NCI-H1048 (cell line): ENCODE results near the gene NDUFA5.
A peak's percentile ranks its signal among the peaks of the same experiment; 100 is the strongest.

Experiments
- DNase-seq: peaks from one replicate; lab custom pipeline; 2025; lab: John Stamatoyannopoulos, UW

Gene NDUFA5

GRCh38 chr7:123557398-123558288 is at the start of gene NDUFA5:
Gene NDUFA5 (minus strand): TSS chr7:123557818. CDS start chr7:123557795, 23 bp downstream.
- peak; percentile 95 for DNase-seq

GRCh38 chr7:123604739-123605138 is 47.1 kb upstream of the NDUFA5 start:
- DNase-seq = no peak

- no peak for DNase-seq
Observed at GRCh38 chr7:123602648-123603047, 45.0 kb upstream of the NDUFA5 start.

- DNase-seq = no peak
Observed at GRCh38 chr7:123601530-123601929, 43.9 kb upstream of the NDUFA5 start, which contains the start of gene ASB15. Gene ASB15 (plus strand): TSS chr7:123601821. CDS start chr7:123614503, 12,682 bp downstream.

GRCh38 chr7:123600876-123601275 is 43.3 kb upstream of the NDUFA5 start:
- no peak for DNase-seq

GRCh38 chr7:123599766-123600165 is 42.1 kb upstream of the NDUFA5 start:
- no peak for DNase-seq

GRCh38 chr7:123598657-123599056 is 41.0 kb upstream of the NDUFA5 start:
- no peak for DNase-seq

GRCh38 chr7:123594813-123595241 is 37.2 kb upstream of the NDUFA5 start:
- no peak for DNase-seq

- DNase-seq = no peak
Observed at GRCh38 chr7:123588376-123588775, 30.8 kb upstream of the NDUFA5 start.

- DNase-seq = no peak
Observed at GRCh38 chr7:123583821-123584220, 26.2 kb upstream of the NDUFA5 start.

GRCh38 chr7:123581162-123581459 is 23.5 kb upstream of the NDUFA5 start:
- no peak for DNase-seq

- DNase-seq = no peak
Observed at GRCh38 chr7:123580406-123581161, 23.0 kb upstream of the NDUFA5 start.

- no peak for DNase-seq
Observed at GRCh38 chr7:123579416-123579815, 21.8 kb upstream of the NDUFA5 start.

- no peak for DNase-seq
Observed at GRCh38 chr7:123573896-123574467, 16.4 kb upstream of the NDUFA5 start.

GRCh38 chr7:123573341-123573740 is 15.7 kb upstream of the NDUFA5 start:
- no peak for DNase-seq

- no peak for DNase-seq
Observed at GRCh38 chr7:123571684-123572083, 14.1 kb upstream of the NDUFA5 start.

GRCh38 chr7:123571187-123571586 is 13.6 kb upstream of the NDUFA5 start:
- no peak for DNase-seq

- no peak for DNase-seq
Observed at GRCh38 chr7:123570390-123571182, 13.0 kb upstream of the NDUFA5 start.

GRCh38 chr7:123569352-123570010 is 11.9 kb upstream of the NDUFA5 start:
- DNase-seq = no peak

GRCh38 chr7:123562121-123562520 is 4.5 kb upstream of the NDUFA5 start:
- DNase-seq = no peak

- DNase-seq = no peak
Observed at GRCh38 chr7:123558289-123558874, 764 bp upstream of the NDUFA5 start.
